A549 (cell line): ENCODE measurements around the gene NRIP1. TPM values are rescaled to one million over a fixed set of nuclear protein-coding genes. Genes with fewer than 3 reads are reported as not detected.
A peak's percentile ranks its signal among the peaks of the same experiment; 100 is the strongest.

Experiments
- ATAC-seq, 2 experiments: fragments of 200-7000 bp in 1 of 2; fragments of >200 bp in 1 of 2; cut with Nextera tagmentation in 1 of 2; cut with Tn5 transposase in 1 of 2; 3 replicates each; pipeline versions ENCODE4 v1.8.0 to v1.9.1; 2018 to 2020; ENCODE audit warnings: mild to moderate bottlenecking in 1 of 2, moderate library complexity in 1 of 2
- CTCF ChIA-PET: fragments of 300-600 bp; sonication (Branson Sonifier 250); formaldehyde crosslinking; extraction: SDS; loops from one replicate; lab custom pipeline; 2021; ENCODE audit warnings: antibody characterized with exemption, inconsistent platforms; lab: Yijun Ruan, JAX
- POLR2A ChIA-PET: fragments of 350-600 bp; formaldehyde crosslinking; extraction: SDS; loops from one replicate; lab custom pipeline; 2021; ENCODE audit warnings: antibody characterized with exemption, inconsistent platforms; lab: Yijun Ruan, JAX
- DNase-seq, 2 experiments: peaks; one replicate each; pipeline versions ENCODE4 v3.0.0 to v3.0.0-alpha.2; 2011 to 2016; ENCODE audit warnings: low read depth in 1 of 2, low spot score in 1 of 2
- FAIRE-seq: peaks from 2 replicates; lab custom pipeline; 2011; peaks lifted over from hg19 to GRCh38; lab: Jason Lieb, UNC
- H3K27ac ChIP-seq, 2 experiments: fragments of >200 bp; sonication (Bioruptor Twin); formaldehyde crosslinking; 3 replicates each; pipeline ENCODE4 v1.5.1; 2016 to 2017
- H3K4me1 ChIP-seq: fragments of >200 bp; sonication (Bioruptor Twin); formaldehyde crosslinking; 3 replicates; pipeline ENCODE4 v1.6.1; 2016
- H3K4me2 ChIP-seq: fragments of >200 bp; sonication (Bioruptor Twin); formaldehyde crosslinking; 3 replicates; pipeline ENCODE4 v1.6.1; 2016
- H3K4me3 ChIP-seq: fragments of >200 bp; sonication (Bioruptor Twin); formaldehyde crosslinking; 3 replicates; pipeline ENCODE4 v1.5.1; 2016
- H3K9me3 ChIP-seq: fragments of >200 bp; sonication (Bioruptor Twin); formaldehyde crosslinking; 3 replicates; pipeline ENCODE4 v1.6.1; 2016
- CBX2 ChIP-seq: fragments of 200-600 bp; sonication (generic); IDR thresholded peaks from 2 replicates; pipeline ENCODE4 v1.6.1; 2016; ENCODE audit warnings: low read depth, mild to moderate bottlenecking, borderline replicate concordance
- EP300 ChIP-seq, 2 experiments: fragments of >200 bp; sonication (Bioruptor Twin); formaldehyde crosslinking; IDR thresholded peaks; 2 replicates in 1 of 2; 3 replicates in 1 of 2; pipeline ENCODE4 v1.6.1; 2016 to 2017
- FOSB ChIP-seq: fragments of 250-450 bp; sonication (Bioruptor Pico); IDR thresholded peaks from 2 replicates; pipeline ENCODE4 v1.5.0; 2020; ENCODE audit warnings: mild to moderate bottlenecking, moderate library complexity
- FOXS1 ChIP-seq: fragments of 250-450 bp; sonication (Bioruptor Pico); IDR thresholded peaks from 2 replicates; pipeline ENCODE4 v1.5.0; 2020; ENCODE audit warnings: mild to moderate bottlenecking, moderate library complexity
- HDAC2 ChIP-seq: fragments of 200-600 bp; sonication (generic); IDR thresholded peaks from 2 replicates; pipeline ENCODE4 v1.6.1; 2016
- HEYL ChIP-seq: fragments of 250-450 bp; sonication (Bioruptor Pico); IDR thresholded peaks from 2 replicates; pipeline ENCODE4 v1.8.0; 2021; ENCODE audit warnings: mild to moderate bottlenecking, moderate library complexity
- HOXA7 ChIP-seq: fragments of 250-450 bp; sonication (Bioruptor Pico); IDR thresholded peaks from 2 replicates; pipeline ENCODE4 v1.5.0; 2020; ENCODE audit warnings: mild to moderate bottlenecking, moderate library complexity
- HOXB5 ChIP-seq: fragments of 250-450 bp; sonication (Bioruptor Pico); IDR thresholded peaks from 2 replicates; pipeline ENCODE4 v1.5.0; 2020; ENCODE audit warnings: mild to moderate bottlenecking, moderate library complexity
- KDM1A ChIP-seq: fragments of 200-600 bp; sonication (generic); IDR thresholded peaks from 2 replicates; pipeline ENCODE4 v1.6.1; 2016; ENCODE audit warnings: low read depth, mild to moderate bottlenecking
- KDM5A ChIP-seq: fragments of 200-600 bp; sonication (generic); IDR thresholded peaks from 2 replicates; pipeline ENCODE4 v1.6.1; 2016; ENCODE audit warnings: antibody characterized with exemption, mild to moderate bottlenecking
- MAZ ChIP-seq: fragments of 150-350 bp; IDR thresholded peaks from 2 replicates; pipeline ENCODE4 v1.6.1; 2014; ENCODE audit warnings: antibody characterized with exemption, low read depth, low read length, borderline replicate concordance
- NFE2L2 ChIP-seq: fragments of 150-350 bp; conservative IDR thresholded peaks from 2 replicates; pipeline ENCODE4 v1.6.1; 2014; ENCODE audit warnings: low read length
- NR3C1 ChIP-seq: fragments of >200 bp; sonication (Bioruptor Twin); formaldehyde crosslinking; IDR thresholded peaks from 3 replicates; pipeline ENCODE4 v1.6.1; 2017
- POLR2A ChIP-seq: IDR thresholded peaks from 2 replicates; pipeline ENCODE4 v1.6.1; 2012; ENCODE audit warnings: mild to moderate bottlenecking, low read length
- RAD21 ChIP-seq, 2 experiments: fragments of >200 bp in 1 of 2; sonication (Bioruptor Twin) in 1 of 2; formaldehyde crosslinking in 1 of 2; IDR thresholded peaks in 1 of 2; conservative IDR thresholded peaks in 1 of 2; 2 replicates in 1 of 2; 3 replicates in 1 of 2; pipeline ENCODE4 v1.6.1; 2012 to 2018; ENCODE audit warnings: inconsistent platforms in 1 of 2
- RCOR1 ChIP-seq: fragments of 150-350 bp; IDR thresholded peaks from 2 replicates; pipeline ENCODE4 v1.6.1; 2014; ENCODE audit warnings: antibody characterized with exemption, low read length, low read depth
- RFX5 ChIP-seq: fragments of 450-650 bp; IDR thresholded peaks from 2 replicates; pipeline ENCODE4 v1.7.1; 2014; ENCODE audit warnings: antibody characterized with exemption, mild to moderate bottlenecking, moderate library complexity
- RNF2 ChIP-seq: fragments of 200-600 bp; sonication (generic); IDR thresholded peaks from 2 replicates; pipeline ENCODE4 v1.6.1; 2016; ENCODE audit warnings: low read depth, mild to moderate bottlenecking, antibody characterized with exemption, moderate library complexity, borderline replicate concordance
- SMC3 ChIP-seq: fragments of >200 bp; sonication (Bioruptor Twin); formaldehyde crosslinking; IDR thresholded peaks from 3 replicates; pipeline ENCODE4 v1.6.1; 2018; ENCODE audit warnings: inconsistent platforms
- TFCP2L1 ChIP-seq: fragments of 250-450 bp; sonication (Bioruptor Pico); IDR thresholded peaks from 2 replicates; pipeline ENCODE4 v1.5.0; 2021; ENCODE audit warnings: mild to moderate bottlenecking
- ZNF302 ChIP-seq: fragments of 250-450 bp; sonication (Bioruptor Pico); IDR thresholded peaks from 2 replicates; pipeline ENCODE4 v1.9.0; 2021; ENCODE audit warnings: inconsistent platforms, mild to moderate bottlenecking, moderate library complexity
- WGBS: methylation state at CpG from one replicate; pipeline ENCODE4 v1.1.6; 2017; ENCODE audit errors: missing lambda C conversion rate; 5-methylcytosine and 5-hydroxymethylcytosine counted together
- polyA plus RNA-seq, 4 experiments: library from polyadenylated mRNA; depleted of rRNA in 3 of 4; stranded (reverse); fragments of >200 nt; fragmentation: RNase III in 1 of 4; extraction: RNeasy Plus Mini Kit Qiagen cat#74134 plus additional on column Dnase treatment in 1 of 4; gene quantifications; 2 replicates in 3 of 4; 3 replicates in 1 of 4; pipeline ENCODE4 v1.2.3, GENCODE V29; 2011 to 2017
- TF ChIP-seq, protein P1 (sequence below): IDR thresholded peaks from 2 replicates; pipeline ENCODE4 v1.6.1; 2012
- TF ChIP-seq, protein P2 (sequence below): fragments of >200 bp; sonication (Bioruptor Twin); formaldehyde crosslinking; IDR thresholded peaks from 3 replicates; pipeline ENCODE4 v1.5.1; 2016

Gene NRIP1
- polyA plus RNA-seq, 2 of the 4 experiments (the other 2 are of a cell fraction), result 18.9 to 35.5 TPM

DNA sequence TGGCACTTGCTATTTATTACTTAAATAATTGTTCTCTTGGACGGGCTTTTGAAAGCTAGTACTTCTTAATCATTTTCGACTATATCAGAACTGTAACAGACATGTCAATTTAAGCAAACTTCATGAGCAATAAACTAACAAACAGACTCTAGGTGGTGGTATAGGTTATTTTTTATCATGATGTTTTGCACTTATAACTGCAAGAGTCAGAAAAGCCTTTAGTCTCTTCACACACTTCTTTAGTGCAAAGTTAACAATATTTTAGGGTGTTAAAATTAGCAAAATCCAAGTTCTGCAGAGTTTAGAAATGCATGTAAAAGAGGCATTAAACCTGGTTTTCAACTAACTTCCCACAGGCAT, 2.2 kb downstream of the NRIP1 start:
- TF ChIP-seq FOXS1 (CRISPR knock-in tag) (no peak), POLR2A (no peak), HDAC2 (no peak), MAZ (no peak), NR3C1 (no peak), RNF2 (no peak), RAD21 (conservative IDR thresholded peaks at IDR 0.05 in 1 of 2, IDR thresholded peaks at IDR 0.05 in 1 of 2) (peak; percentile 5 to 52; a peak in 2 of 5 replicates), HEYL (no peak), HOXB5 (CRISPR knock-in tag) (no peak), FOSB (CRISPR knock-in tag) (no peak), KDM5A (no peak), SMC3 (peak; percentile 32; the same call in 1 of the 3 replicates), ZNF302 (no peak), TFCP2L1 (no peak), CBX2 (no peak), EP300 (IDR thresholded peaks at IDR 0.05) (no peak), RCOR1 (no peak)
- TF ChIP-seq, protein P1, sequence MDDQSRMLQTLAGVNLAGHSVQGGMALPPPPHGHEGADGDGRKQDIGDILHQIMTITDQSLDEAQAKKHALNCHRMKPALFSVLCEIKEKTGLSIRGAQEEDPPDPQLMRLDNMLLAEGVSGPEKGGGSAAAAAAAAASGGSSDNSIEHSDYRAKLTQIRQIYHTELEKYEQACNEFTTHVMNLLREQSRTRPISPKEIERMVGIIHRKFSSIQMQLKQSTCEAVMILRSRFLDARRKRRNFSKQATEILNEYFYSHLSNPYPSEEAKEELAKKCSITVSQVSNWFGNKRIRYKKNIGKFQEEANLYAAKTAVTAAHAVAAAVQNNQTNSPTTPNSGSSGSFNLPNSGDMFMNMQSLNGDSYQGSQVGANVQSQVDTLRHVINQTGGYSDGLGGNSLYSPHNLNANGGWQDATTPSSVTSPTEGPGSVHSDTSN, result no peak
- TF ChIP-seq, protein P2, sequence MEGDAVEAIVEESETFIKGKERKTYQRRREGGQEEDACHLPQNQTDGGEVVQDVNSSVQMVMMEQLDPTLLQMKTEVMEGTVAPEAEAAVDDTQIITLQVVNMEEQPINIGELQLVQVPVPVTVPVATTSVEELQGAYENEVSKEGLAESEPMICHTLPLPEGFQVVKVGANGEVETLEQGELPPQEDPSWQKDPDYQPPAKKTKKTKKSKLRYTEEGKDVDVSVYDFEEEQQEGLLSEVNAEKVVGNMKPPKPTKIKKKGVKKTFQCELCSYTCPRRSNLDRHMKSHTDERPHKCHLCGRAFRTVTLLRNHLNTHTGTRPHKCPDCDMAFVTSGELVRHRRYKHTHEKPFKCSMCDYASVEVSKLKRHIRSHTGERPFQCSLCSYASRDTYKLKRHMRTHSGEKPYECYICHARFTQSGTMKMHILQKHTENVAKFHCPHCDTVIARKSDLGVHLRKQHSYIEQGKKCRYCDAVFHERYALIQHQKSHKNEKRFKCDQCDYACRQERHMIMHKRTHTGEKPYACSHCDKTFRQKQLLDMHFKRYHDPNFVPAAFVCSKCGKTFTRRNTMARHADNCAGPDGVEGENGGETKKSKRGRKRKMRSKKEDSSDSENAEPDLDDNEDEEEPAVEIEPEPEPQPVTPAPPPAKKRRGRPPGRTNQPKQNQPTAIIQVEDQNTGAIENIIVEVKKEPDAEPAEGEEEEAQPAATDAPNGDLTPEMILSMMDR, result peak; percentile 32; the same call in 2 of the 3 replicates
- ATAC-seq, result no peak
- WGBS, result 0% methylated on average over 2 of the region's 2 CpGs
- no peak for FAIRE-seq
- CTCF ChIA-PET, result interaction anchor here (0.8 kb wide), 1 partner anchor 358 kb away, joined by 3 read pairs; no protein-coding TSS in a partner anchor
- H3K4me3 ChIP-seq, result peak overlapping the region; percentile 86
- H3K4me2 ChIP-seq, result peak overlapping the region; percentile 88
- peaks cover 28% of the 10 kb centered on the region; the same call in 2 of the 3 replicates for H3K4me1 ChIP-seq
- peak overlapping the region; percentile 97 to 100 for H3K27ac ChIP-seq
- no peaks in the 10 kb centered on the region for H3K9me3 ChIP-seq
- POLR2A ChIA-PET, result interaction anchor here (0.6 kb wide), 1 partner anchor 373 kb away, joined by 3 read pairs; no protein-coding TSS in a partner anchor
- DNase-seq, result peak in 1 of 2 experiments; percentile 35

GRCh38 chr21:15061747-15062605, 2.8 kb downstream of the NRIP1 start:
- Histone ChIP-seq H3K4me3 (peak overlapping the region; percentile 86), H3K9me3 (no peaks in the 10 kb centered on the region), H3K4me1 (peaks cover 29% of the 10 kb centered on the region; the same call in 2 of the 3 replicates), H3K4me2 (peak overlapping the region; percentile 88), H3K27ac (peak overlapping the region; percentile 97 to 100)
- WGBS, result 6% methylated on average over 6 of the region's 6 CpGs
- DNase-seq, result no peak
- no peak for TF ChIP-seq KDM1A
- TF ChIP-seq HOXB5 (CRISPR knock-in tag), result no peak
- TF ChIP-seq, protein P2, result no peak
- TF ChIP-seq RFX5, result no peak
- TF ChIP-seq NFE2L2, result no peak
- no peak for TF ChIP-seq FOXS1 (CRISPR knock-in tag)
- no peak for TF ChIP-seq ZNF302
- no peak for TF ChIP-seq HDAC2
- no peak for TF ChIP-seq HOXA7
- FAIRE-seq, result no peak
- POLR2A ChIA-PET, result interaction anchor here (0.6 kb wide), 1 partner anchor 374 kb away, joined by 3 read pairs; no protein-coding TSS in a partner anchor
- CTCF ChIA-PET, result interaction anchor here (0.8 kb wide), 1 partner anchor 359 kb away, joined by 3 read pairs; no protein-coding TSS in a partner anchor
- ATAC-seq, result no peak
